ENCODE data around the gene C11orf58.

C11orf58 gene

DNA sequence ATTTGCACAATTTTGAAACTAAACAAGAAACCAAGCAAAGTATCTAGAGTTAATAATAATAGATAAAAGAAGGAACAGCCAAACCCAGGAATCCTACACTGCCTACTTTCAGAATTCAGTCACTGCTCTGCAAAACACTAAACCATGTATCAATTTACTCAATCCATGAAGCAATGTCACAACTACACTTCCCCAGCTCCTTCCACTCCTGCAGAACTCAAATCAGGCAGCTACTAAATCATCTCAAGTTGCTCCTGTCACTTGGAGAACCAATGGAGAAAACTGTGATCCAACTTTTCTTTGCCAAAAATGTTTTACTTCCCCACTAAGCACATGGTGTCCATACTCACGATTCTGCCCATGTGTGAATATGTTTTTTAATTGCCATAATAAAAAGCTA, 24.9 kb upstream of the C11orf58 start:
- no peaks in the 10 kb centered on the region for H3K79me2 ChIP-seq (ENCODE audit: low read length)
- no peak overlapping the region for H3K27ac ChIP-seq (ENCODE audit: low read length)
- no peak for DNase-seq
- no peak overlapping the region for H3K4me3 ChIP-seq (ENCODE audit: low read length)
- no peak for TF ChIP-seq EZH2phosphoT487 (IDR thresholded peaks at IDR 0.05; ENCODE audit: low read length)
- no peak for TF ChIP-seq EZH2 (optimal IDR thresholded peaks at IDR 0.05; ENCODE audit: low read depth, low read length)
- TF ChIP-seq, protein P1, sequence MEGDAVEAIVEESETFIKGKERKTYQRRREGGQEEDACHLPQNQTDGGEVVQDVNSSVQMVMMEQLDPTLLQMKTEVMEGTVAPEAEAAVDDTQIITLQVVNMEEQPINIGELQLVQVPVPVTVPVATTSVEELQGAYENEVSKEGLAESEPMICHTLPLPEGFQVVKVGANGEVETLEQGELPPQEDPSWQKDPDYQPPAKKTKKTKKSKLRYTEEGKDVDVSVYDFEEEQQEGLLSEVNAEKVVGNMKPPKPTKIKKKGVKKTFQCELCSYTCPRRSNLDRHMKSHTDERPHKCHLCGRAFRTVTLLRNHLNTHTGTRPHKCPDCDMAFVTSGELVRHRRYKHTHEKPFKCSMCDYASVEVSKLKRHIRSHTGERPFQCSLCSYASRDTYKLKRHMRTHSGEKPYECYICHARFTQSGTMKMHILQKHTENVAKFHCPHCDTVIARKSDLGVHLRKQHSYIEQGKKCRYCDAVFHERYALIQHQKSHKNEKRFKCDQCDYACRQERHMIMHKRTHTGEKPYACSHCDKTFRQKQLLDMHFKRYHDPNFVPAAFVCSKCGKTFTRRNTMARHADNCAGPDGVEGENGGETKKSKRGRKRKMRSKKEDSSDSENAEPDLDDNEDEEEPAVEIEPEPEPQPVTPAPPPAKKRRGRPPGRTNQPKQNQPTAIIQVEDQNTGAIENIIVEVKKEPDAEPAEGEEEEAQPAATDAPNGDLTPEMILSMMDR (IDR thresholded peaks at IDR 0.05; ENCODE audit: low read length) = no peak
- H3K9ac ChIP-seq (ENCODE audit: low read length) = no peak overlapping the region
- H3K4me1 ChIP-seq (ENCODE audit: low read length) = no peaks in the 10 kb centered on the region
- H4K20me1 ChIP-seq (ENCODE audit: insufficient read depth, low read length) = no peaks in the 10 kb centered on the region
- no peak overlapping the region for H2AFZ ChIP-seq (ENCODE audit: low read length)
- no peaks in the 10 kb centered on the region for H3K36me3 ChIP-seq (replicated peaks; ENCODE audit: insufficient read depth, low read length)
- no peaks in the 10 kb centered on the region for H3K9me2 ChIP-seq (replicated peaks; ENCODE audit: insufficient read depth, low read length)
- H3K27me3 ChIP-seq (replicated peaks; ENCODE audit: insufficient read depth, low read length) = no peaks in the 10 kb centered on the region
- no peaks in the 10 kb centered on the region for H3F3A ChIP-seq (ENCODE audit: insufficient read depth, low read length)
- no peak overlapping the region for H3K4me2 ChIP-seq (ENCODE audit: low read depth, low read length)
- no peaks in the 10 kb centered on the region for H3K9me3 ChIP-seq (replicated peaks; ENCODE audit: insufficient read depth, low read length)

DNA sequence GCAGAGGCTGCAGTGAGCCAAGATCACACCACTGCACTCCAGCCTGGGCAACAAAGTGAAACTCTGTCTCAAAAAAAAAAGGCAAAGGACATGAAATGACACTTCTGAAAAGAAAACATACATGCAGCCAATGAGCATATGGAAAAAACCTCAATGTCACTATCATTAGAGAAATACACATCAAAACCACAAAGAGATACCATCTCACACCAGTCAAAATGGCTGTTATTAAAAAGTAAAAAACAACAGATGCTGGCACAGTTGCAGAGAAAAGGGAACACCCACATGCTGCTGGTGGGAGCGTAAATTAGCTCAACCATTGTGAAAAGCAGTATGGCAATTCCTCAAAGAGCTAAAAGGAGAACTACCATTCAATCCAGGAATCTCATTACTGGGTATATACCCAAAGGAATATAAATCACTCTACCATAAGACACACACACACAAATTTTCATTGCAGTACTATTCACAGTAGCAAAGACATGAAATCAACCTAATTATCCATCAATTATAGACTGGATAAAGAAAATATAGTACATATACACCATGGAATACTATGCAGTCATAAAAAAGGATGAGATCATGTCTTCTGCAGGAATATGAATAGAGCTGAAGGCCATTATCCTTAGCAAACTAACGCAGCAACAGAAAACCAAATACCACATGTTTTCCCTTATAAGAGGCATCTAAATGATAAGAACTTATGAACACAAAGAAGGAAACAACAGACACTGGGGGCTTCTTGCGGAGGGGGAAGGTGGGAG, 15.7 kb upstream of the C11orf58 start:
- TF ChIP-seq, protein P1 (IDR thresholded peaks at IDR 0.05; ENCODE audit: low read length) = no peak
- no peak for TF ChIP-seq EZH2 (optimal IDR thresholded peaks at IDR 0.05; ENCODE audit: low read depth, low read length)
- TF ChIP-seq EZH2phosphoT487 (IDR thresholded peaks at IDR 0.05; ENCODE audit: low read length) = no peak

DNA sequence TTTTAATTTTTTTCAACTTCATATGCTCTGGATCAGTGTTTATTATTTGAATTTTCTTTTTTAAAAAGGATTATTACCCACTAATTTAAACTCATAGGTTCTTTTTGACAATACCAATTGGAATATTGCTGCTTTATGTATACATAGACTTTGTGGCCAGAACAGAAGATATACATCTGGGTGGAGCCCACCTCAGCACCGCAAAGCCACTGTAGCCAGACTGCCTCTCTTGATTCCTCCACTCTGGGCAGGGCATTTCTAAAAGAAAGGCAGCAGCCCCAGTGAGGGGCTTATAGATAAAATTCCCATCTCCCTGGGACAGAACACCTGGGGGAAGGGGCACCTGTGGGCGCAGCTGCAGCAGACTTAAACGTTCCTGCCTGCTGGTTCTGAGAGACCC, 10.6 kb upstream of the C11orf58 start:
- no peaks in the 10 kb centered on the region for H3K79me2 ChIP-seq (ENCODE audit: low read length)
- no peak overlapping the region for H2AFZ ChIP-seq (ENCODE audit: low read length)
- no peak overlapping the region for H3K27ac ChIP-seq (ENCODE audit: low read length)
- no peaks in the 10 kb centered on the region for H3K4me1 ChIP-seq (ENCODE audit: low read length)
- no peak overlapping the region for H3K4me2 ChIP-seq (ENCODE audit: low read depth, low read length)
- no peaks in the 10 kb centered on the region for H3K36me3 ChIP-seq (replicated peaks; ENCODE audit: insufficient read depth, low read length)
- no peaks in the 10 kb centered on the region for H3K9me2 ChIP-seq (replicated peaks; ENCODE audit: insufficient read depth, low read length)
- H3K4me3 ChIP-seq (ENCODE audit: low read length) = no peak overlapping the region
- no peak for DNase-seq
- H3K9ac ChIP-seq (ENCODE audit: low read length) = no peak overlapping the region
- no peaks in the 10 kb centered on the region for H4K20me1 ChIP-seq (ENCODE audit: insufficient read depth, low read length)
- no peak for TF ChIP-seq EZH2phosphoT487 (IDR thresholded peaks at IDR 0.05; ENCODE audit: low read length)
- no peaks in the 10 kb centered on the region for H3F3A ChIP-seq (ENCODE audit: insufficient read depth, low read length)
- no peaks in the 10 kb centered on the region for H3K27me3 ChIP-seq (replicated peaks; ENCODE audit: insufficient read depth, low read length)
- H3K9me3 ChIP-seq (replicated peaks; ENCODE audit: insufficient read depth, low read length) = no peaks in the 10 kb centered on the region

More for the DNA sequence above, 15.7 kb upstream of the C11orf58 start:
- Histone ChIP-seq H3K4me3 (ENCODE audit: low read length) (no peak overlapping the region), H3K36me3 (replicated peaks; ENCODE audit: insufficient read depth, low read length) (no peaks in the 10 kb centered on the region), H3K79me2 (ENCODE audit: low read length) (no peaks in the 10 kb centered on the region), H2AFZ (ENCODE audit: low read length) (no peak overlapping the region), H3K4me1 (ENCODE audit: low read length) (no peaks in the 10 kb centered on the region), H3K27ac (ENCODE audit: low read length) (no peak overlapping the region), H3F3A (ENCODE audit: insufficient read depth, low read length) (no peaks in the 10 kb centered on the region), H3K9ac (ENCODE audit: low read length) (no peak overlapping the region), H3K9me2 (replicated peaks; ENCODE audit: insufficient read depth, low read length) (no peaks in the 10 kb centered on the region), H3K9me3 (replicated peaks; ENCODE audit: insufficient read depth, low read length) (no peaks in the 10 kb centered on the region), H4K20me1 (ENCODE audit: insufficient read depth, low read length) (no peaks in the 10 kb centered on the region), H3K4me2 (ENCODE audit: low read depth, low read length) (no peak overlapping the region), H3K27me3 (replicated peaks; ENCODE audit: insufficient read depth, low read length) (no peaks in the 10 kb centered on the region)
- DNase-seq = no peak

DNA sequence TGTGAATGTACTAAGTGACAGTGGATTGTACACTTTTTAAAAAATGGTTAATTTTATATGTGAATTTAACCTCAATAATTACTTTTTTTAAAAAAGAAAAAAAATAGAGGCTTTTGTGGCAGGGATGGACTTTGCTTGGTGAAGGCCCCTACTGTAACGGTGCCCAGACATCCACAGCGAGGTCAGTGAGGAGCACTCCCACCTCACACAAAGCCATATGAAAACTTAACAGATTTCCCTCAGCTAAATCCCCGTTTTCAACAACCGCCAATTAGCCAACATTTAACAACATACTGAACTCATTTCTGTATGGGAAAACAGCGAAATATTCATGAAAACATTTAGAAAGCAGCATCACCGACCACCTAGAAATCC, 642 bp upstream of the C11orf58 start:
- H3K9ac ChIP-seq (ENCODE audit: low read length) = peak overlapping the region; percentile 91
- H3K4me1 ChIP-seq (ENCODE audit: low read length) = peaks cover 11% of the 10 kb centered on the region; the same call in 1 of the 2 replicates
- H3K9me2 ChIP-seq (replicated peaks; ENCODE audit: insufficient read depth, low read length) = no peaks in the 10 kb centered on the region
- H3F3A ChIP-seq (ENCODE audit: insufficient read depth, low read length) = no peaks in the 10 kb centered on the region
- no peaks in the 10 kb centered on the region; the same call in 1 of the 2 replicates for H4K20me1 ChIP-seq (ENCODE audit: insufficient read depth, low read length)
- TF ChIP-seq, protein P1 (IDR thresholded peaks at IDR 0.05; ENCODE audit: low read length) = no peak
- TF ChIP-seq EZH2 (optimal IDR thresholded peaks at IDR 0.05; ENCODE audit: low read depth, low read length) (no peak), EZH2phosphoT487 (IDR thresholded peaks at IDR 0.05; ENCODE audit: low read length) (no peak)
- no peaks in the 10 kb centered on the region for H3K27me3 ChIP-seq (replicated peaks; ENCODE audit: insufficient read depth, low read length)
- H3K4me3 ChIP-seq (ENCODE audit: low read length) = peak overlapping the region; percentile 97
- H3K4me2 ChIP-seq (ENCODE audit: low read depth, low read length) = peak overlapping the region; percentile 42; the same call in 1 of the 2 replicates
- H3K27ac ChIP-seq (ENCODE audit: low read length) = peak overlapping the region; percentile 46; the same call in 1 of the 2 replicates
- no peak for DNase-seq
- no peaks in the 10 kb centered on the region for H3K36me3 ChIP-seq (replicated peaks; ENCODE audit: insufficient read depth, low read length)
- H2AFZ ChIP-seq (ENCODE audit: low read length) = peak overlapping the region; percentile 64
- peaks cover 44% of the 10 kb centered on the region for H3K79me2 ChIP-seq (ENCODE audit: low read length)
- no peaks in the 10 kb centered on the region for H3K9me3 ChIP-seq (replicated peaks; ENCODE audit: insufficient read depth, low read length)
